Kidney epithelial cell (primary cell): ENCODE results near the gene FBXO3. TPM values are rescaled to one million over a fixed set of nuclear protein-coding genes. Genes with fewer than 3 reads are reported as not detected.
"Not testable (repeated sequence)": the region's sequence is repeated elsewhere in the genome, so short reads cannot be mapped to it uniquely, and the experiment has no call there.

Experiments used
- DNase-seq: peaks from one replicate; pipeline ENCODE4 v3.0.0-alpha.2; 2010; ENCODE audit warnings: low read depth
- H3K27me3 ChIP-seq: 2 replicates; pipeline ENCODE4 v1.6.0; 2011; ENCODE audit warnings: low read length; ENCODE audit not compliant: control insufficient read depth, insufficient read depth
- H3K36me3 ChIP-seq: 2 replicates; pipeline ENCODE4 v1.5.1; 2011; ENCODE audit warnings: low read length; ENCODE audit not compliant: control insufficient read depth, insufficient read depth
- H3K4me3 ChIP-seq: 2 replicates; pipeline ENCODE4 v1.5.1; 2011; ENCODE audit warnings: low read depth, mild to moderate bottlenecking, control low read depth, low read length
- total RNA-seq: library from RNA; depleted of rRNA; stranded (reverse); fragments of >200 nt; gene quantifications from 2 replicates; pipeline ENCODE4 v1.2.3, GENCODE V29; 2015
- TF ChIP-seq, protein P1 (sequence below): IDR thresholded peaks from 2 replicates; pipeline ENCODE4 v1.5.1; 2011; ENCODE audit warnings: mild to moderate bottlenecking, moderate library complexity, low read length, control low read depth, inconsistent platforms; ENCODE audit not compliant: insufficient read depth, poor library complexity, severe bottlenecking

The FBXO3 gene
- total RNA-seq, 1 donor from 2014 or later: 34.6 TPM

DNA sequence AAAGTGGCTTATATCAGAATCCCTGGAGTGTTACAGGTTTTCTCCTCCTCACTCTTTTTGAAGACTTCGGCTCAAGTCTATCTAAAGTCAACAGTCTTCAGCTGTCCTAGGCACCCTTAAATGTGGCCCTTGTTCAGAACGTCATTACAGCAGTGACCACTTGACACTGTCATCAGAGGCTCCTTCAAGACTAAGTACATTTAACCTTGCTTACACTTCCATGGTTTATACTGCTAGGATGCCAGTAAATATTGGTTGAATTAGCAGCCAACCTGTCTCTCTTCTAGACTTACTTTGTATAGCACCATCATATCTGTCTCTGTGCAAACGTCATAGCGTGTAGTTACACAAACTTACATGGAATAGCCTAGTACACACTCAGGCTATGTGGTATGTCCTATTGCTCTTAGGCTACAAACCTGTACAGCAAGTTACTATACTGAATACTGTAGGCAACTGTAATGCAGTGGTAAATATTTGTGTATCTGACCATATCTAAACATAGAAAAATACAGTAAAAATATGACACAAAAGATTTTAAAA is 60.4 kb downstream of the FBXO3 start:
- H3K4me3 ChIP-seq: no peak overlapping the region
- TF ChIP-seq, protein P1, sequence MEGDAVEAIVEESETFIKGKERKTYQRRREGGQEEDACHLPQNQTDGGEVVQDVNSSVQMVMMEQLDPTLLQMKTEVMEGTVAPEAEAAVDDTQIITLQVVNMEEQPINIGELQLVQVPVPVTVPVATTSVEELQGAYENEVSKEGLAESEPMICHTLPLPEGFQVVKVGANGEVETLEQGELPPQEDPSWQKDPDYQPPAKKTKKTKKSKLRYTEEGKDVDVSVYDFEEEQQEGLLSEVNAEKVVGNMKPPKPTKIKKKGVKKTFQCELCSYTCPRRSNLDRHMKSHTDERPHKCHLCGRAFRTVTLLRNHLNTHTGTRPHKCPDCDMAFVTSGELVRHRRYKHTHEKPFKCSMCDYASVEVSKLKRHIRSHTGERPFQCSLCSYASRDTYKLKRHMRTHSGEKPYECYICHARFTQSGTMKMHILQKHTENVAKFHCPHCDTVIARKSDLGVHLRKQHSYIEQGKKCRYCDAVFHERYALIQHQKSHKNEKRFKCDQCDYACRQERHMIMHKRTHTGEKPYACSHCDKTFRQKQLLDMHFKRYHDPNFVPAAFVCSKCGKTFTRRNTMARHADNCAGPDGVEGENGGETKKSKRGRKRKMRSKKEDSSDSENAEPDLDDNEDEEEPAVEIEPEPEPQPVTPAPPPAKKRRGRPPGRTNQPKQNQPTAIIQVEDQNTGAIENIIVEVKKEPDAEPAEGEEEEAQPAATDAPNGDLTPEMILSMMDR: no peak
- H3K36me3 ChIP-seq: peaks cover 1% of the 10 kb centered on the region
- DNase-seq: no peak
- no peaks in the 10 kb centered on the region for H3K27me3 ChIP-seq

DNA sequence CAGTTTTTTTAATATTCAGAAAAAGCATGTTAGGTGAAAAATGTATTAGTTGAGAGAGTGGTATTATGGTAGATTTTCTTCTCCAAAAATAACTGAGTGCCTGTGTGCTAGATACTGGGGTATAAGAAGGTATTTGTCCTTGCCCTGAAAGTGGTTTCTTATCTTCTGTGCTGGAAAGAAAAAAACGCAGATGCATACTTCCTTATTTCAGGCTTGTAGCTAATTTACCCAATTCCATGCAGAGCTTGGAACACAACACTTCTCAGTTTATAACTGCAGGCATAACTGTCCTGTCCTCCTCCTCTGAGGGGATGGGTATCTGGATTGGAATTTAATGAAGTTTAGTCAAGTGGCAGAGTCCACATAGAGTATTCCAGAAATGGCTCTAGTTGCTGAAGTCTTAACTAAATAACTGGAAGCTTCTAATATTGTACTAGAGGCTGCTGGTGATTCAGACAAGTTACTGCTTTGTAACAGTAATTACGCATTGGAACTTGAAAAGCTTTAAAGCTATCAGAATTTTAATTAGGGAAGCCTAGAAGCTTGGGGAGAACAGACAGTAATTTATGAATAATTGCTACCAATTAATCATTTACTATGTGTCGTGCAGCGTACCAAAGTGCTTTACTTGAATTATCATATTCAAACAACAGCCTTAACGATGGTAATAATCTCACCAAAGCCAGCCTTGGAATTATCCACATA is 61.0 kb downstream of the FBXO3 start:
- DNase-seq: no peak
- Histone ChIP-seq H3K4me3 (no peak overlapping the region), H3K36me3 (peaks cover 1% of the 10 kb centered on the region), H3K27me3 (no peaks in the 10 kb centered on the region)
- TF ChIP-seq, protein P1: no peak

DNA sequence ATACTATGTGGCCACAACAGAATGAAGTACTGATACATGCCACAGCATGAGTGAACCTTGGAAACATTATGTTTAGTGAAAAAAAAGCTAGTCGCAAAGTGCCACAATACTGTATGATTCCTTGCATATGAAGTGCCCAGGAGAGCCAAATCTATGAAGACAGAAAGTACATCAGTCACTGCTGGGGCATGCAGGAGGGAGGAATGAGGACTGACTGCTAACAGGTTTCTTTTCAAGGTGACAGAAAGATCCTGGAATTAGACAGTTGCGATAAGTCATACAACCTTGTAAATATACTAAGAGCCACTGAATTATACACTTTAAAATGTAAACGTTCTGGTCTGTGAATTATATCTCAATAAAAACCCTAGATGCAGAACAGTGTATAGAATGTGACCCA is 61.9 kb downstream of the FBXO3 start:
- DNase-seq: no peak
- H3K36me3 ChIP-seq: peaks cover 3% of the 10 kb centered on the region
- H3K27me3 ChIP-seq: no peaks in the 10 kb centered on the region

GRCh38 chr11:33709466-33709865 is 64.9 kb downstream of the FBXO3 start:
- H3K27me3 ChIP-seq: no peaks in the 10 kb centered on the region
- H3K4me3 ChIP-seq: no peak overlapping the region
- TF ChIP-seq, protein P1: no peak
- peaks cover 3% of the 10 kb centered on the region for H3K36me3 ChIP-seq
- DNase-seq: no peak

More for the DNA sequence above, 61.9 kb downstream of the FBXO3 start:
- TF ChIP-seq, protein P1: no peak
- no peak overlapping the region for H3K4me3 ChIP-seq

- H3K36me3 ChIP-seq: peaks cover 3% of the 10 kb centered on the region
- no peak overlapping the region for H3K4me3 ChIP-seq
- no peaks in the 10 kb centered on the region for H3K27me3 ChIP-seq
- DNase-seq: no peak
- TF ChIP-seq, protein P1: no peak
These were observed 65.3 kb downstream of the FBXO3 start for GRCh38 chr11:33708985-33709384.

DNA sequence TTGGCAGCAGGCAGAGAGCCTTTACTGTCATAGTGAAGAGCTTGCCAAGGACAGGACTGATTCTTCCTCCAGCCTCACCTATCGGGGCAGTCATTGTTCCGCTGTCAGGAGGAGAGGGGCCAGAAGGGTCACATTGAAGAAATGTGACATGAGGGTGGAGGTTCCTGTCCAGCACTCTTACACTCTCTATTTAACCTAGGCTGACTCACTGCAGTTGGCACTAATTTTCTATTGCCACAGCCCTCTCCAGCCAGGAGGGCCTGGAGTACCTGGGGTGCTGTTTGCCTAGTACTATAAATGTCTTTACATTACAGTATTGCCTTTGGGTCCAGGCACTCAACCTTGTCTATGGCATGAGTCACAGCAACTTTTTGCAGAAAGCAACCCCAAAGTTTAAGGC is 66.5 kb downstream of the FBXO3 start:
- not testable (repeated sequence) for H3K4me3 ChIP-seq, H3K27me3 ChIP-seq, DNase-seq, H3K36me3 ChIP-seq
